GM12892 (cell line): Measurements from ENCODE around the gene DHX34.

Experiments used
- POLR2A ChIP-seq: IDR thresholded peaks from 2 replicates; pipeline ENCODE4 v1.6.1; 2011; ENCODE audit warnings: low read depth, low read length, control low read depth
- POLR2AphosphoS5 ChIP-seq: IDR thresholded peaks from 2 replicates; pipeline ENCODE4 v1.6.1; 2011; ENCODE audit warnings: low read depth, low read length, control low read depth
- TAF1 ChIP-seq: IDR thresholded peaks from 2 replicates; pipeline ENCODE4 v1.6.1; 2011; ENCODE audit warnings: low read depth, mild to moderate bottlenecking, control low read depth, low read length, borderline replicate concordance

GRCh38 chr19:47423203-47423882, 74.2 kb downstream of the DHX34 start:
- no peak for TF ChIP-seq POLR2AphosphoS5
- no peak for TF ChIP-seq POLR2A
- no peak for TF ChIP-seq TAF1
